ENCODE data around the gene FOLR3. TPM values are rescaled to one million over a fixed set of nuclear protein-coding genes. Genes with fewer than 3 reads are reported as not detected.
"Not testable (repeated sequence)": the region's sequence is repeated elsewhere in the genome, so short reads cannot be mapped to it uniquely, and the experiment has no call there.

Gene FOLR3
- polyA plus RNA-seq, 1 donor (not counting 4 experiments of a cell fraction or from before 2014, with no cell fraction given) = 21.0 TPM

- dilution Hi-C loops (cut with MboI; ENCODE audit: extremely low pct_ligation_motif_present, low sequenced_read_pairs) = no loop called here
- H3K27me3 ChIP-seq (ENCODE audit: control insufficient read depth, extremely low read depth, insufficient read depth, low read length) = no peaks in the 10 kb centered on the region
- H2AFZ ChIP-seq (ENCODE audit: control insufficient read depth, low read length) = no peak overlapping the region
- peaks cover 8 to 14% of the 10 kb centered on the region in 2 experiments for H3K36me3 ChIP-seq (ENCODE audit: control insufficient read depth in 2 of 2, extremely low read depth in 1 of 2, insufficient read depth in 2 of 2, low read length in 2 of 2)
- no peak overlapping the region for H3K27ac ChIP-seq (ENCODE audit: control insufficient read depth, insufficient read depth, low read length)
- peak overlapping the region; percentile 83 for H3K9ac ChIP-seq (ENCODE audit: control insufficient read depth, extremely low read depth, insufficient read depth, low read length)
- no peak for DNase-seq (ENCODE audit: low read depth, low spot score)
- no peaks in the 10 kb centered on the region for H4K20me1 ChIP-seq (ENCODE audit: control insufficient read depth, extremely low read depth, insufficient read depth, low read length)
- H3K9me3 ChIP-seq (ENCODE audit: control insufficient read depth, low read depth, low read length) = no peaks in the 10 kb centered on the region
- peaks cover 15% of the 10 kb centered on the region for H3K79me2 ChIP-seq (ENCODE audit: control insufficient read depth, insufficient read depth, low read length)
- H3K4me3 ChIP-seq (ENCODE audit: control insufficient read depth in 2 of 3, extremely low read depth in 1 of 3, insufficient read depth in 2 of 3, low read depth in 1 of 3, low read length in 3 of 3) = peak overlapping the region; percentile 49 to 86 (median 80)
- H3K4me2 ChIP-seq (ENCODE audit: control insufficient read depth, extremely low read depth, insufficient read depth, low read depth, low read length) = peak overlapping the region; percentile 71
- TF ChIP-seq CTCF (optimal IDR thresholded peaks at IDR 0.05 in 1 of 3, IDR thresholded peaks at IDR 0.05 in 1 of 3, conservative IDR thresholded peaks at IDR 0.05 in 1 of 3; ENCODE audit: extremely low read depth in 1 of 3, insufficient read depth in 2 of 3, low read length in 3 of 3) = no peak
- TF ChIP-seq EZH2 (IDR thresholded peaks at IDR 0.05; ENCODE audit: low read length) = no peak
- FAIRE-seq = no peak
- H3K9me1 ChIP-seq (ENCODE audit: control insufficient read depth, extremely low read depth, insufficient read depth, low read length) = no peaks in the 10 kb centered on the region
- H3K4me1 ChIP-seq (ENCODE audit: control insufficient read depth, extremely low read depth, insufficient read depth, low read length) = peaks cover 7% of the 10 kb centered on the region
These were observed 15.4 kb downstream of the FOLR3 start for GRCh38 chr11:72150882-72151281.

GRCh38 chr11:72153874-72154273, 18.3 kb downstream of the FOLR3 start:
- dilution Hi-C loops (cut with MboI; ENCODE audit: extremely low pct_ligation_motif_present, low sequenced_read_pairs); H3K4me3 ChIP-seq (ENCODE audit: control insufficient read depth in 2 of 3, extremely low read depth in 1 of 3, insufficient read depth in 2 of 3, low read depth in 1 of 3, low read length in 3 of 3); H3K9me3 ChIP-seq (ENCODE audit: control insufficient read depth, low read depth, low read length); H2AFZ ChIP-seq (ENCODE audit: control insufficient read depth, low read length); H3K27me3 ChIP-seq (ENCODE audit: control insufficient read depth, extremely low read depth, insufficient read depth, low read length); H4K20me1 ChIP-seq (ENCODE audit: control insufficient read depth, extremely low read depth, insufficient read depth, low read length); H3K27ac ChIP-seq (ENCODE audit: control insufficient read depth, insufficient read depth, low read length); FAIRE-seq; H3K4me2 ChIP-seq (ENCODE audit: control insufficient read depth, extremely low read depth, insufficient read depth, low read depth, low read length); H3K9ac ChIP-seq (ENCODE audit: control insufficient read depth, extremely low read depth, insufficient read depth, low read length); H3K4me1 ChIP-seq (ENCODE audit: control insufficient read depth, extremely low read depth, insufficient read depth, low read length); H3K36me3 ChIP-seq (ENCODE audit: control insufficient read depth in 2 of 2, extremely low read depth in 1 of 2, insufficient read depth in 2 of 2, low read length in 2 of 2); DNase-seq (ENCODE audit: low read depth, low spot score); H3K9me1 ChIP-seq (ENCODE audit: control insufficient read depth, extremely low read depth, insufficient read depth, low read length): not testable (repeated sequence)
- peaks cover 15% of the 10 kb centered on the region for H3K79me2 ChIP-seq (ENCODE audit: control insufficient read depth, insufficient read depth, low read length)

- dilution Hi-C loops (cut with MboI; ENCODE audit: extremely low pct_ligation_motif_present, low sequenced_read_pairs) = no loop called here
These were observed 19.3 kb downstream of the FOLR3 start for GRCh38 chr11:72154816-72155215.

More at GRCh38 chr11:72154816-72155215, 19.3 kb downstream of the FOLR3 start:
- Histone ChIP-seq H3K27me3 (ENCODE audit: control insufficient read depth, extremely low read depth, insufficient read depth, low read length) (no peaks in the 10 kb centered on the region), H3K79me2 (ENCODE audit: control insufficient read depth, insufficient read depth, low read length) (peaks cover 12% of the 10 kb centered on the region), H2AFZ (ENCODE audit: control insufficient read depth, low read length) (no peak overlapping the region), H3K4me1 (ENCODE audit: control insufficient read depth, extremely low read depth, insufficient read depth, low read length) (peaks cover 7% of the 10 kb centered on the region), H3K4me3 (ENCODE audit: control insufficient read depth in 2 of 3, extremely low read depth in 1 of 3, insufficient read depth in 2 of 3, low read depth in 1 of 3, low read length in 3 of 3) (no peak overlapping the region), H4K20me1 (ENCODE audit: control insufficient read depth, extremely low read depth, insufficient read depth, low read length) (no peaks in the 10 kb centered on the region), H3K4me2 (ENCODE audit: control insufficient read depth, extremely low read depth, insufficient read depth, low read depth, low read length) (no peak overlapping the region), H3K9me3 (ENCODE audit: control insufficient read depth, low read depth, low read length) (no peaks in the 10 kb centered on the region), H3K27ac (ENCODE audit: control insufficient read depth, insufficient read depth, low read length) (no peak overlapping the region), H3K9ac (ENCODE audit: control insufficient read depth, extremely low read depth, insufficient read depth, low read length) (no peak overlapping the region), H3K36me3 (ENCODE audit: control insufficient read depth in 2 of 2, extremely low read depth in 1 of 2, insufficient read depth in 2 of 2, low read length in 2 of 2) (no peaks in the 10 kb centered on the region), H3K9me1 (ENCODE audit: control insufficient read depth, extremely low read depth, insufficient read depth, low read length) (no peaks in the 10 kb centered on the region)
- TF ChIP-seq CTCF (optimal IDR thresholded peaks at IDR 0.05 in 1 of 3, IDR thresholded peaks at IDR 0.05 in 1 of 3, conservative IDR thresholded peaks at IDR 0.05 in 1 of 3; ENCODE audit: extremely low read depth in 1 of 3, insufficient read depth in 2 of 3, low read length in 3 of 3) = no peak
- no peak for TF ChIP-seq EZH2 (IDR thresholded peaks at IDR 0.05; ENCODE audit: low read length)
- FAIRE-seq (no peak), DNase-seq (ENCODE audit: low read depth, low spot score) (no peak)

Measured in keratinocyte (primary cell).